Activated T-cell treated with anti-CD3 and anti-CD28 coated beads for 48 hours (primary cell): Measurements from ENCODE around the gene AUTS2.

Experiments
- DNase-seq: peaks from one replicate; pipeline ENCODE4 v3.0.0-alpha.2; 2020; ENCODE audit warnings: low read depth

The AUTS2 gene

DNA sequence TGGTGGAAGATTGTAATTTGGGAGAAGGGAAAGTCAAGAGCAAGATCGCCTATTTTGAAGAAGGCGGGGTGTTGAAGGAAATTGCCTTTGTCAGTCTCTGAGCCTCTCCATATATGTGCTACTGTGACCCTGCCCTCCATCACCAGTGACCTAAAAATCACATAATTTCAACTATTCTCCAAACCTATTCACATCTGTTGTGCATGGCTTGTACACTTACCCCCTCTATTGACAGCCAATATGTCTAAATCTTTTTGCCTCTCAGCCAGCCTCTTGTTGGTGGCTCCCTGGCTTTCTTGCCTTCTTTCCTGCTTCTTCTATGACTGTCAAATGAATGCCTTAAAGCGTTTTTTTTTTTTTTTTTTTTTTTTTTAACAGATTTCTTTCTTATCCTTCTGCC lies 295.6 kb downstream of the AUTS2 start:
- DNase-seq = no peak

DNA sequence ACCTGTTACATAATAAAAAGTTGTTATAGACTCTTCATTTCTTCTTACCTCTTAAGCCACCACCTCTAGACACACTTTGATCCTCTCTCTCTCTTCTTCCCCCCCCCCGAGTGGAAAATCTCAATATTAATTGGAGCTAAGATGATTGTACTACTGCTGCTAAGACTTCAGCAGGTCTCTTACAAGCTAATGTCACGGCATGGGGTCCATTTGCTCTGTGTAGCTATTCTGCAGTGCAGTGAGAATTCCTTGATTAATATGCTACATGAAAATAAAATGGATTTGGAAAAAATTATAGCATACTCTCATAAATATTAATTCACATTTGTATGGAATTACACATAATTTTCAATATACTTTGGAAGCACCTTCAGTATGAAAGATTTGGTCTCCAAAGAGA lies 297.2 kb downstream of the AUTS2 start:
- DNase-seq = no peak

DNA sequence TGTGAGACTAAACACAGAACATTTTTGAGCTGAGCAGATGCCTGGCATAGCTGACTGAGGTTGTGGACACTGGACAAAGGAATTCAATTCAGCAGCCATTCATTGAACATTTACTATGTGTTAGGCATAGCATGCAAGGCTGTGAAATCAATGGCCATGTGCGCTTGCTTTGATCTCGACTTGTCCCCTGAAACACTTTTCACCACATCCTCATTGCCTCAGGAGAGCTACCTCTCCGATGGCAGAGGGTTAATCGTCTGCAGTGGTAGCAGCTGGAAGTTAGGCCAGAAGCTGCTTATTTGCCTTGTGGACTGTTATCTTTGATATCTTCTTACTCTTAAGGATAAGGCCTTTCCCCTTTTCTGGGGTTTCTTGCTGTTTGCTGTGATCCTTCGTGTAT lies 297.8 kb downstream of the AUTS2 start:
- no peak for DNase-seq

DNA sequence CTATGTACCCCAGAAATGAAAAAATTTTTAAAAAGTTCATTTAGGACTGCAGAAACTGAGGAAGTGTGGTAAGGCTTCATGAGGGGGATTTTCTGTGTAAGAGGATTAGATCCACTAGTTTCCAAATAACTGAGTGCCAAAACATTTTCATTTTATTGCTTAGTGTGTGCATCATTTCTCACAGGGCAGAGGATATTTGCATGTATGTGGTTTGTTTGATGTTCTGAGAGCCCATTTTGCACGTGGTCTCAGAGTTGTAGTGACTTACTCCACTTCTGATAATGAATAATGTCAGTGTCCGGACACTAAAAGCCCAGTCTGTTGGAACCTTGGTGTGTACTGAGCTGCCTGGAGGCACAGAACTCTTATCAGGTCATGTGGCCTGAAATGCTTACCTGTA lies 299.9 kb downstream of the AUTS2 start:
- DNase-seq = no peak

DNA sequence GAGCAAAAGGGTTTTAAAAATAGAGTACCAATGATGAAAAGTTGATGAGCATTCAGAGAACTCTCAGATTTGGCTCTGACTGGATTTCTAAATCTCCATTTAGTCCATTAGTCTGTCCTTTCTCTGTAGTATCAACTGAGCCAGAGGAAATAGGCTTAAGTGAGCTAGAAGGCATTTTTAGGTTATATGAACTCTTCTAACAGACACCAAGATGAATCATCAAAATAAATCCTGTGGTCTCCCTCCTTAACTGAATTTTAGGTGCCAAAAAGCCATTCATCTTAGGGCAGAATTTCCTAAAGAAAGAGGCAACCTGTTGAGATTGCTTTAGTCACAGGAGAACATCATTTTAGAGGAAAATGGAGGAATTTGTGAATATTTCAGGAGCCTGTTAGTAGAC lies 305.1 kb downstream of the AUTS2 start:
- no peak for DNase-seq

DNA sequence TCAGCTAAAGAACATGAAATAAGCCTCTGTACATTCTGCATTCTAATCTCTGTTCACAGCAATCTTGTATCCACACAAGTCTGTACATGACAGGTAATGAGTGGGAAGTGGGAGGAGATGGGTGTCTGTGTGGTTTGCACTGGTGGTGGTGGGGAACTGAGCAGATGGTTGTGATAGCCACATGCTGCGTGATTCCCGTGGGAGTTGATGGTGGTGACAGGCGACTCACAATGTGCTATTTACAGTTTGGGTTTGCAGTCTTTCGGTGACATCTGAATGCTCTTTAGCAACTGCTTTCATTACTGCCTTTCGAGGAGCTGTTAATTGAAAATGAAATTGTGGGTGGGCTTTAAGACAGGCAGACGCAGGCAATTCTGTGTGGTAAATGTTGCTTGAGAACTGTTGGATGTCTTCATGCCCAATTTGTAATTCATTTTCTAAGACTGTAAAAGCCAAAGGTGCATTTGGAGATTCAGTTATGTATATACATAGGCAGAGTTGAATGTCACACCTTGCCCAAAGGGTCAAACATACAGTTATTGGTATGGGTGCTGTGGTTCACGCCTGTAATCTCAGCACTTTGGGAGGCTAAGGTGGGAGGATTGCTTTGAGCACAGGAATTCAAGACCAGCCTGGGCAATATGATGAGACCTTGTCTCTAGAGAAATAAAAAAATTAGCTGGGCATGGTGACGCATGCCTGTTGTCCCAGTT lies 308.2 kb downstream of the AUTS2 start:
- DNase-seq = no peak

DNA sequence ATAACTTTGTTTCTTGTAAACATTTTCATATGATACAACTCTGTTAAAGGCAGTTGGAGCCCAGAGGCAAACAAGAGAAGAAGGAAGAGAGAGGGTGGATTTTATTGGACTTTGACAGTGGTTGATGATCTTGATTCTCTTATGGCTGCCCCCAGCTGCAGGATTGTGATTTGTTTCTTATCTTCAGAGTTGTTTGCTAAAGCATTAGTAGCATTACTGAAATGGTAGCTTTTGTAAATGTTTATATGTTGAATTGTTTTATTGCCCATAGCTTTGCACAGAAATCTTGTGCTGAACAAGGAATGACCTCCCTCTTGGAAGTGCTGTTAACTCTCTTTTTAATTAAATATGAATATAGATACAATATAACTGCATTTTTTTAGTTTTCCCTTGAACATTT lies 309.4 kb downstream of the AUTS2 start:
- DNase-seq = no peak

DNA sequence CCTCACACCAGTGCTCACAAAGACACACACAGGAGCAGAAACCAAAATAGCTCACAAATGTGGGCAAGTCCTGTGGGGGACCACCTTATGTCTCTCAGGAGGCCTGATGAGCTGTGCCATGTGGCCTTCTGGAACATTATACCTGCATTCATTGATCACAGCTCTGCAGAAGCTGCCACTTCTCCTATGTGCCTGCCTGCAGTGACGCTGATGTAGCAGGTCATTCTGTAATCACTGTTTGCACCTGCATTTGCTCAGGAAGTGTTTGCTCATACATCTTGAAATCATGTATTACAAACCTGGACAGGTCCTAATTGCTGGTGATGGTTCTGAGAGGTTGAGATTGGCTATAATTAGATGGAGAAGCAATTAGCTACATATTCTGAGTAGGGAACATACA lies 310.2 kb downstream of the AUTS2 start:
- DNase-seq = no peak

DNA sequence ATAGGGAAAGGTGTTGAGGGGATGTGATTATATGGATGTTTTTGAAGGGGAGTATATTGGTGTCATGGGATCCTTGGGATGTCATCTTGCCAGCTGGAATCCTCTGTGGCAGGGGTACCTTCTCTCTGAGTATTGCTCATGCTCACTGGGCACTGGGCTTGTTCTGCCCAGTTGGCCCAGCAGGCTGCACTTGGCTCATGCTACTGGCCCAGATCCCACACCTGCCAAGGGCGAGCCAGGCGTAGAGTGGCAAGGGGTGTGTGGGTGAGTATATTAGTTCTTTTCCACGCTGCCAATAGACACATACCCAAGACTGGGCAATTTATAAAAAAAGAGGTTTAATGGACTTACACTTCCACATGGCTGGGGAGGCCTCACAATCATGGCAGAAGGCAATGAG lies 311.9 kb downstream of the AUTS2 start:
- no peak for DNase-seq

DNA sequence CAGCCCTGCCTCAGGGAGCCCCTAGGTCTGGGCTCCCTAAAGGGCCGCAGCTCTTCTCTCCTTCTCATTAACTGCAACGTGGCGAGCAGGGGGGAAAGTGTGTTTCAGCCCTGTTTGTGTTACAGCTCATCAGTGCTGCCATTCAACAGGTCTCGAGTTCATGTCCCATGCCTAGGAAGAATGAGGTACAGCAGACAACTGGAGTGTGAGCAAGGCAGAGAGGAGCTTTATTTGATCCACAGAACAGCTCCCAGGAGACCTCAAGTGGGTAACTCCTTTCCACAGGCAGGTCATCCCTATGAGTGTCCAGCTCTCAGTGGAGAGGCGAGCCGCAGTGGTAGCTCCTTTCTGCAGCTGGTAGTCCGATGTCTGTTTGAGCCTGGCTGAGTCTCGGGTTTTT lies 313.1 kb downstream of the AUTS2 start:
- DNase-seq = no peak

DNA sequence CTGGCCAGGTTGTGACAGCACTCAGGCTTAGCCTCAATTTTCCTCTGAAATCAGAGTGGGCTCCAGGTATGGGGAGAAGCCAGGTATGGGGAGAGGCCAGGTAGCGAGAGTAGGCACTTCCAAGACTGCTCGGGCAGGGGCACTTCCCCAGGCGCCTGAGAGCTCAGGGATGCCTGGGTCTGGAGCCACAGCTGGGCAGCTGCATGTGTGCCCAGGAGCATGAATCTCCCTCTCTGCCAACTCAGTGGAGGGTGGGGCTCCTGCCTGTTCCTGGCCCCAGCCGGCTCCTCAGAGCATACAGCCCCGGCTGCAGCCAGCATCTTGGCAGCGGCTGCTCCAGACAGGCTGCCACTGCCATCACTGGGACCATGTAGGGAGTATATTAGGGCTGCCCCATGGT lies 313.9 kb downstream of the AUTS2 start:
- no peak for DNase-seq

DNA sequence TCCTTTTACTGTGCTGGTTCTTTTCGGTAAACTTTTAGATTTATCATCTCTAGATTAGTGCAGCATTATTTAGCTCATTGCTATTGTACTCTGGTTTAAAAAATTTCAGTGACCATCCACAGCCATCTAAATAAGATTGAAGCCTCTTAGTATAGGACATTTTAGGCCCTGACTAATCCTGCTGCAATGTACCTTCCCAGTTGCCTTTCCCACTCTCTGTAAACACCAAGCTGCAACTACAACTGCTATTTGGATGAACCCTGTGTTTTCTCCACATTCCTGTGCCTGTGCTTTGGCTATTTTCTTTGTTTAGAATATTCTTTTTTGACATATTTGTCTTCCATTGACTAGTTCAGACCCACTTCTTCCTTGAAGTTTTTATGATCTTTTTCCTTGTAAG lies 314.6 kb downstream of the AUTS2 start:
- DNase-seq = no peak

DNA sequence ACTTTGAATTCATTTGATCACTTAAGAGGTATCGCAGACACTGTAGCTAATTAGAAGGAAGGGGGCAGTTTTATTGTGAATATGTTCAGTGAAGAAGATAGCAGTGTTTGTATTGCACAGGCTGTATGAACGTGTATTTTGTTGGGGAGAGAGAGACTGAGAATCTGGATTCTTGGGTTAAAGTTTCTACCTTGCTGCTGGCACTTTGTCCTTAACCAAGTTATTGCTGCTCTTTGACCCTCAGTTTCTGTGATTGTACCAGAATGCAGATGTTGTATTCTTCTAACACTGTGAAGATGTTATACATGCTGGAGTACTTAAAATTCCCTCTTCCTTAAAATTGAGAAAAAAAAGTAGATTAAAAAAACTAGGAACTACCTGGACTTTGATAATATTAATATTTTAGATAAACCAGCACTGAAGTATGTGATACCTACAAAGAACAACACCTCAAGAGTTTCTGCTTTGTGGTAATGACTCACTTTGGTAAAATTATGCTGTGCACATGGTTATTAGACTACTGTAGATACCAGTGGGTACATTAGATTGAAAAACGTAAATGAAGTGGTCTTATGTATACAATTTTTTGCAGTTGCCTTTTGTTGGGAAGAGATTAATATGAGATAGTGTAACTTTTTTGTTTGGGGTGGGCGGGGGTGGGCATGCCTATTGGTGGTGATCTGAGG lies 321.3 kb downstream of the AUTS2 start:
- no peak for DNase-seq

DNA sequence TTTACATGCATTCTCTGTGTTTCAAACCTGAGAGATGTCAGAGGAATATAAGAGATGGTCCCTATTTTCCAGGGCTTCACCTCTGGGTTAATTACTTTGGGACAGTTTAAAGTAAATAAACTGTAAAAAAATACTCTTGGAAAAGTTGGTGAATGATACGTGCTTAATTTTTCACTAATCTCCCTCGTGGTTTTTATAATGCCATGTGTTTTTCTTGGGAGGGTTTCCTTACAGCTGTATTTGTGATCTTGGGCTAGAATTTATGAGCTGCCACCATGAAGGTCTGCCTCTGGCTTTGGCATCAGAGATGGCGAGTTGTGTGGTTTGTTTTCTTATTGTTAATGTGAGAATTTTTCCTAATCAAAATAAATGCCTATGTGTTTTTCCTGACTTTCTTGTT lies 322.5 kb downstream of the AUTS2 start:
- DNase-seq = no peak

DNA sequence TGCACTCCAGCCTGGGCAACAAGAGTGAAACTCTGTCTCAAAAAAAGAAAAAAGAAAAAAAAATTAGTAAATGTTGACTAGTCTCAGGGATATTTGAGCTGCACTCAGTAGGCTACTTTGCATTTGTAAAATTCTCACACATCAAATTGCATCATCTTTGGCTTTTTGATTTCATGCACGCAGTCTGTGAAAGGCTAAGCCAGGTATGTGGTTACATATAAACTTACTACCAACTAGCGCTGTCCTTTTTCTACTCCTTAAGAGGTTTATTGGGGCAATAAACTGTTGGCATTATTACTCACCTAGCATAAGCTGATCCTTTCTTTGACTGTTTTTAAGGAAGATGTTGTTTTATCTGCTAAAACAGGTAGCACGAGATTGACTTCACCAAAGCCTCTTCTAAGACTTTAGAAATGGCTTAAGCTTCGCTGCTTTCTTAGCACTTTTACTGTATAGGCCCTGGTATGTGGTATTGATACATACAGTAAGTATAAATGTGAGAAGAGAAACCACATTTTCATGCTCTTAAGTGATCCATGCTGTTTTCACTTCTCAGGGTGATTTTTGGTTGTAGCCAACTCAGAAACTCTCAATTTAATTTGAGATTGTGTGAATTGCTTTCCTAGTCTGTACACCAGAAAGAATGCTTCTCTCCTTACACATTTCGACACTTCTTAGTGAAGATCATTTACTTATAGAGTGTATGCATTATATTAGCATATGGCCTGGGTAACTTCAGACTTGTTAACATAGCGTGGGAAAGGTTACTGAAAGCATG lies 323.9 kb downstream of the AUTS2 start:
- DNase-seq = no peak

DNA sequence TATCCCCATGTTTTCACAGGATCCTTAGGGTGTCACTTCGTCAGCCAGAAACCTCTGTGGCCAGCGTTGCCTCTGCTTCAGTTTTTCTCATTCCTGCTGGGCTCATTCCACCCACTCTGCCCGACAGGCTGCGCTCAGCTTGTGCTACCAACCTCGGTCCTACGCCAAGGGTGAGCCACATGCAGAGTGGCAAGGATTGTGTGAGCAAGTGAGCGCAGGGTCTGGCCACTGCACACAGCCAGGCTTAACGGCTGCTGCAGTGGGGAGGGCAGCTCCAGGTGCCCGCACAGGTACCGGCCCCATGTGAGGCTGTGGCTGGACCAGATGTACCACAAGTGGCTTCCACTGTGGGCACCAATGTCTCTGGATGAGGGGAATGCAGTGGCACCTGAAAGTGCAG lies 329.2 kb downstream of the AUTS2 start:
- DNase-seq = no peak

DNA sequence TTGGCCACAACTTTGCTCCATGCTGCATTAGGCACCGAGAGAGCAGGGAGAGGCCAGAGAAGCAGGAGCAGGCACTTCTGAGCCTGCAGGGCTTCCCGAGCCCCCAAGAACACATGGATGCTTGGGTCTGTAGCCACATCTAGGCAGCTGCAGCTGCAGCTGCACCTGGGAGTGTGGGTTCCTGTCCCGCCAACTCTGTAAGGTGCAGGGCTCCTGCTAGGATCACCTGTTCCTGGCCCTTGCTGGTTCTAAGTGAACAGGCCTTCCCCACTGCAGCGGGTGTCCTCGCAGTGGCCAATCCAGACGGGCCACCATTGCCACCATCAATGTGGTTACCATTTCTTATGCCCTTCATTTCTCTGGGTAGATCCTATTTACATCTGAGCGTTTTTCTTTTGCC lies 330.3 kb downstream of the AUTS2 start:
- no peak for DNase-seq

DNA sequence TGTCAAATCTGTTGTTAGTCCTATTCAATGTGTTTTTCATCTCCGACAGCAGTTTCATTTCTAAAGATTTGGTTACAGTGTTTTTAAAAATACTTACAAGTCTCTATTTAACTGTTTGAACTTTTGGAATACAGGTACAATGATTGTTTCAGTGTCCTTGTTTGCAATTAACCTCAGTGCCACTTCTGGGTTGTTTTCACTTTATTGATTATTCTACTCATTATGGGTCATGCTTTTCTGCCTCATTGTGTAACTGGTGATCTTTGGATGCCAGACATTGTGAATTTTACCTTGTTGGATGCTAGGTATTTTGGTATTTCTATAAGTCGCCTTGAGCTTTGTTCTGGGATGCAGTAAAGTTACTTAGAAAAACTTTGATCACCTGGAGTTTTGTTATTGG lies 331.3 kb downstream of the AUTS2 start:
- DNase-seq = no peak

DNA sequence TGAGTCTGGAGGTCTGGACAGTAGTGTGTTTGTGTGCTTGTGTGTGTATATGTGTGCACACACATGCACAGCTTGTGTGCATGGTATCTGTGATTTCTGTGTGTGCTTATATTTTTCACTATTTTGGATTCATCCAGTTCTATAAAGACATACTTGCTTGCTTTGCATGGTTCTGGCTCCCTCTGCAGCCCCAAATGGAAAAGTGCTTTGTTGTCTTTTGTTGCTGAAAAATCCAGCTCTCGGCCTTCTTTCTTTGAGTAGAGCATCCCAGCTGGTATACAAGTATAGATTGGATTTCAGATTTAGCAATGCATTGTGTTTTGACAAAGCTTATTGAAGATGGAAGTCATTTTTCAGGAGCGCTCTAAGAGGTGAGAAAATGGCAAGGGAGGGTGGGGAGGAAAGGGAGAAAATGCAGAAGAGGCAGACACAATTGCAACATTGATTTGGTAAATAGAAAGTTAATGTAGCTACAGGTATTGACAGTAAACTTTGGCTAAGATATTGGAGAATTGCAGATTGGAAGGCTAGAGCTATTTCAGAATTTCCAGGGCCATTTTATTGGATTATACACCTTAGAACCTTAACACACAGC lies 333.9 kb downstream of the AUTS2 start:
- DNase-seq = no peak

DNA sequence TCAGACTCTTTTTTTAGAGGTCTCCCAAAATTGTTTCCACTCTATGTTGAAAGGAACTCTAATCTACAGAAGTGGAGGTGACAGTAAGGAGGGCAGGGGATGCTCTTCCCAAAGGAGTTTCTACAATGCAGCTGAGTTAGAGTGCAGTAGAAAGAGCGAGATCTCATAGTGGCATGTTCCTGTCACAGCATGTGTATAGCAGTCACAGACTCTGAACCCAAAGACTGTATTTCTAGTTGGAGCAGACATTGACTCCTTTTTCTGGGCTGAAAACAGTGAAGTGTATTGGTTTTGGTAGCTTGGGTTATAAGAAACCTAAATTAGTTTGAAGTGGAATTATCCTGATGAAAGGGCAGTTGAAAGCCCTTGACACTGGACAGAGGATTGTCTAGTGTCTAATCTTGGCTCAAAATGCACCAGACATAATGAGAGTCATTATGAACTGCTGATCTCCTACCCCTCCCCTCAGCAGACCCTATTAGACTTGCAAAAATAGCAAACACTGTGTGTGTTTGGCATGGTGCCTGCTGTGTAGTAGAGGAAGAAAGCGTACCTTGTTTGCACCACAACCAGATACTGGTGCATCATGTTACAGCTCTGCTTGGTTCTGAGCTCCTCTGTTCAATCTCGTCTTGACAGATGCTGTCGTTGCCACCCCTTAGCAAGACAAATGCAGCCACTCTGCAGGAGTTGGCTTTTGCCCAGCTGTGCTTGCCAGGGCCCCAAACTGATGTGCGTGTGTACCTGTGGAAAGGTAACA lies 336.0 kb downstream of the AUTS2 start:
- no peak for DNase-seq

DNA sequence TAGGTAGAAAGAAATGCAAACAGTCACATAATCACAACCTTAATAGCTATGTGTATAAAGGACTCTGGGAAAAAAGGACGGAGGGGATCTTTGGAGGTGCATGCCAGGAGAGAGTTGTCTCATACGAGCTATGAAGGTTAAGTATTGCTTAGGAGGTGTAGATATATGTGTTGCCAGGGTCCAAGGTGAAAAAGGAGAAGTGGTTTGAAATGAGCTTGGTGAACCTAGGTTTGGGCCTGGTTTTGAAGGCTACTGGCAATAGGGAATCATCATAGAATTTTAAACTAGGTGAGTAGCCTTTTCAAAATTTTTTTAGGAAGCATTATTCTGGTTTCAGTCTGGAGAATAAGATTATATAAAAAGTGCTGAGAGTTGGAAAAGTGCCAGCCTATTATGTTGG lies 336.8 kb downstream of the AUTS2 start:
- DNase-seq = no peak

DNA sequence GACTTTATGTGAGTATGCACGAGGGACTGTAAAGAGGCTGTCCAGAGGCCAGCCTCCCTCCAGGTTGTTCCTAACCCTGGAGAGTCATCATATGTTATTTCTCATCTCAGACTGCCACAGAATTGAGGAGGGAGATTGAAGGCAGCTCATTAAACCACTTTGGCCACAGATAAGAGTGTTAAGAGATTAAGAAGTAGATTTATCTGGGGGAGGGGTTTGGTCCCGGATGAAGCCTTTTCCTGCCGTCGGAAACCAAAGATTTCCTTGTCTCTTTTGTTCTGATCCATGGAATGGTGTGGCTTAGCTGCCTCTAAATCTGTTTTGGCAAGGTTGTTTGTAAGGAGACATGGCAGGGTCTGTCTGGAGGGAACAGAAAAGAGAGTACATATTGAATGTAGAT lies 338.8 kb downstream of the AUTS2 start:
- DNase-seq = no peak
